HepG2 (cell line): ENCODE results near the gene NRP1. TPM values are rescaled to one million over a fixed set of nuclear protein-coding genes. Genes with fewer than 3 reads are reported as not detected.

Experiments used
- DMAP1 ChIP-seq: IDR thresholded peaks from 2 replicates; pipeline ENCODE4 v1.6.1; 2016
- FOXP1 ChIP-seq, 2 experiments: fragments of 450-650 bp in 1 of 2; IDR thresholded peaks; 2 replicates each; pipeline ENCODE4 v1.6.1; 2017 to 2018; ENCODE audit warnings: antibody characterized with exemption in 1 of 2
- ONECUT2 ChIP-seq: sonication (generic); formaldehyde crosslinking; IDR thresholded peaks from 2 replicates; pipeline ENCODE4 v1.4.0; 2020; ENCODE audit warnings: missing genetic modification reagents
- PHF5A ChIP-seq: IDR thresholded peaks from one replicate; pipeline ENCODE4 v1.6.1; 2018; ENCODE audit warnings: low read depth, missing genetic modification reagents; ENCODE audit not compliant: unreplicated experiment
- RBM22 ChIP-seq: fragments of 200-400 bp; formaldehyde crosslinking; optimal IDR thresholded peaks from 2 replicates; pipeline ENCODE3; 2017; ENCODE audit warnings: mild to moderate bottlenecking, low read length, moderate library complexity
- ZBTB1 ChIP-seq: sonication (generic); formaldehyde crosslinking; IDR thresholded peaks from 2 replicates; pipeline ENCODE4 v1.4.0; 2020; ENCODE audit warnings: missing genetic modification reagents, borderline replicate concordance
- ZNF572 ChIP-seq: sonication (generic); formaldehyde crosslinking; IDR thresholded peaks from 2 replicates; pipeline ENCODE4 v1.5.1; 2020; ENCODE audit warnings: mild to moderate bottlenecking, missing genetic modification reagents
- ZNF619 ChIP-seq: sonication (generic); formaldehyde crosslinking; IDR thresholded peaks from 2 replicates; pipeline ENCODE4 v1.4.0; 2020; ENCODE audit warnings: mild to moderate bottlenecking, missing genetic modification reagents
- ZNF709 ChIP-seq: sonication (generic); formaldehyde crosslinking; IDR thresholded peaks from 2 replicates; pipeline ENCODE4 v1.5.0; 2020; ENCODE audit warnings: mild to moderate bottlenecking, missing genetic modification reagents
- ZNF713 ChIP-seq: sonication (generic); formaldehyde crosslinking; IDR thresholded peaks from 2 replicates; pipeline ENCODE4 v1.4.0; 2020; ENCODE audit warnings: mild to moderate bottlenecking, missing genetic modification reagents
- ZNF878 ChIP-seq: sonication (generic); formaldehyde crosslinking; IDR thresholded peaks from 2 replicates; pipeline ENCODE4 v1.8.1; 2023; ENCODE audit warnings: mild to moderate bottlenecking, missing genetic modification reagents, moderate library complexity
- polyA plus RNA-seq, 8 experiments: library from polyadenylated mRNA; depleted of rRNA in 3 of 8; stranded (reverse) in 7 of 8; unstranded in 1 of 8; fragments of >200 nt; fragmentation: Illumina TruSeq in 4 of 8; extraction: Trizol in 4 of 8; gene quantifications; 2 replicates each; pipeline versions ENCODE4 v1.2.1 to v1.2.3, GENCODE V29; 2011 to 2016; ENCODE audit warnings: low read depth in 4 of 8, missing spikeins in 1 of 8, mixed read lengths in 1 of 8; ENCODE audit not compliant: insufficient read depth in 1 of 8
- total RNA-seq, 5 experiments: library from RNA; depleted of rRNA; stranded (reverse); fragments of >200 nt; fragmentation: Illumina TruSeq; extraction: Trizol; gene quantifications; 2 replicates each; pipeline ENCODE4 v1.2.3, GENCODE V29; 2016; ENCODE audit warnings: low read depth in 1 of 5
- TF ChIP-seq, protein P1 (sequence below): IDR thresholded peaks from 2 replicates; pipeline ENCODE4 v1.6.1; 2016; ENCODE audit warnings: missing genetic modification reagents, missing compliant biosample characterization
- TF ChIP-seq, protein P2 (sequence below): sonication (generic); formaldehyde crosslinking; IDR thresholded peaks from 2 replicates; pipeline ENCODE4 v1.4.0; 2020; ENCODE audit warnings: mild to moderate bottlenecking, missing genetic modification reagents
- TF ChIP-seq, protein P3 (sequence below): sonication (generic); formaldehyde crosslinking; IDR thresholded peaks from 2 replicates; pipeline ENCODE4 v1.8.0; 2022; ENCODE audit warnings: mild to moderate bottlenecking, missing genetic modification reagents
- TF ChIP-seq, protein P4 (sequence below): sonication (generic); formaldehyde crosslinking; IDR thresholded peaks from 2 replicates; pipeline ENCODE4 v1.8.1; 2023; ENCODE audit warnings: mild to moderate bottlenecking, missing genetic modification reagents, borderline replicate concordance
- TF ChIP-seq, protein P5 (sequence below): sonication (generic); formaldehyde crosslinking; conservative IDR thresholded peaks from 2 replicates; pipeline ENCODE4 v1.4.0; 2020; ENCODE audit warnings: mild to moderate bottlenecking, missing genetic modification reagents, moderate library complexity
- TF ChIP-seq, protein P6 (sequence below): sonication (generic); formaldehyde crosslinking; IDR thresholded peaks from 2 replicates; pipeline ENCODE4 v1.5.0; 2020; ENCODE audit warnings: missing genetic modification reagents, mild to moderate bottlenecking, borderline replicate concordance
- TF ChIP-seq, protein P7 (sequence below): sonication (generic); formaldehyde crosslinking; IDR thresholded peaks from 2 replicates; pipeline ENCODE4 v1.8.0; 2022; ENCODE audit warnings: mild to moderate bottlenecking, missing genetic modification reagents; ENCODE audit not compliant: insufficient replicate concordance

The NRP1 gene
- total and polyA plus RNA-seq, 2 of the 13 experiments (the other 11 are each of a cell fraction or from before 2014, with no cell fraction given): 5.3 to 5.8 TPM

DNA sequence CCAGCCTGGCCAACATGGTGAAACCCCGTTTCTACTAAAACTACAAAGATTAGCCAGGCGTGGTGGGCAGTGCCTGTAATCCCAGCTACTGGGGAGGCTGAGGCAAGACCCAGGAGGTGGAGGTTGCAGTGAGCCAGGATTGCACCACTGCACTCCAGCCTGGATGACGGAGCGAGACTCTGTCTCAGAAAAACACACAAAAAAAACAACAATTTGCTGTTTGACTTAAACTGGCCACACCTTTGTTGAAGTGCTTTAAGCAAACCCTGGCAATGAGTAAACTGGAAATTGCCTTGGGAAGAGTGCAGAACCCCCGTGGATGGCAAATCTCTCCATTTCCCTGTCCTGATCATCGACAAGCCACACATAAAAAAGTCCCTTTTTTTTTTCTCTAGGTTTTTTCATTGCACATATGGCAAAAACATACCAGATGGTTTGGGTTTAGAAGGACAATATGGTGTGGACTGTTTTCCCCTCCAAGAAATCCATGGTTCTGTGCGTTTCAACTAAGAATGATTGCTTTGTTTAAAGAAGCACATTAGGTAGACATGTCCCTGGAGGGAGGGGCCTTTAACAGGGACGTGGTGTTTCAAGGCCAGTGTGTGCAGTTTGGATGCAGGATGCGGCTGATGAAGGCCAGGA is 76.9 kb downstream of the NRP1 start (continued):
- no peak for TF ChIP-seq ZBTB1 (CRISPR knock-in tag)
- TF ChIP-seq, protein P1, sequence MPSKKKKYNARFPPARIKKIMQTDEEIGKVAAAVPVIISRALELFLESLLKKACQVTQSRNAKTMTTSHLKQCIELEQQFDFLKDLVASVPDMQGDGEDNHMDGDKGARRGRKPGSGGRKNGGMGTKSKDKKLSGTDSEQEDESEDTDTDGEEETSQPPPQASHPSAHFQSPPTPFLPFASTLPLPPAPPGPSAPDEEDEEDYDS (CRISPR knock-in tag): no peak
- TF ChIP-seq ZNF572 (CRISPR knock-in tag): no peak
- TF ChIP-seq, protein P2, sequence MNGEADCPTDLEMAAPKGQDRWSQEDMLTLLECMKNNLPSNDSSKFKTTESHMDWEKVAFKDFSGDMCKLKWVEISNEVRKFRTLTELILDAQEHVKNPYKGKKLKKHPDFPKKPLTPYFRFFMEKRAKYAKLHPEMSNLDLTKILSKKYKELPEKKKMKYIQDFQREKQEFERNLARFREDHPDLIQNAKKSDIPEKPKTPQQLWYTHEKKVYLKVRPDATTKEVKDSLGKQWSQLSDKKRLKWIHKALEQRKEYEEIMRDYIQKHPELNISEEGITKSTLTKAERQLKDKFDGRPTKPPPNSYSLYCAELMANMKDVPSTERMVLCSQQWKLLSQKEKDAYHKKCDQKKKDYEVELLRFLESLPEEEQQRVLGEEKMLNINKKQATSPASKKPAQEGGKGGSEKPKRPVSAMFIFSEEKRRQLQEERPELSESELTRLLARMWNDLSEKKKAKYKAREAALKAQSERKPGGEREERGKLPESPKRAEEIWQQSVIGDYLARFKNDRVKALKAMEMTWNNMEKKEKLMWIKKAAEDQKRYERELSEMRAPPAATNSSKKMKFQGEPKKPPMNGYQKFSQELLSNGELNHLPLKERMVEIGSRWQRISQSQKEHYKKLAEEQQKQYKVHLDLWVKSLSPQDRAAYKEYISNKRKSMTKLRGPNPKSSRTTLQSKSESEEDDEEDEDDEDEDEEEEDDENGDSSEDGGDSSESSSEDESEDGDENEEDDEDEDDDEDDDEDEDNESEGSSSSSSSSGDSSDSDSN (CRISPR knock-in tag): no peak
- TF ChIP-seq RBM22: no peak
- TF ChIP-seq DMAP1 (CRISPR knock-in tag): no peak
- TF ChIP-seq ZNF878 (CRISPR knock-in tag): no peak
- TF ChIP-seq, protein P3, sequence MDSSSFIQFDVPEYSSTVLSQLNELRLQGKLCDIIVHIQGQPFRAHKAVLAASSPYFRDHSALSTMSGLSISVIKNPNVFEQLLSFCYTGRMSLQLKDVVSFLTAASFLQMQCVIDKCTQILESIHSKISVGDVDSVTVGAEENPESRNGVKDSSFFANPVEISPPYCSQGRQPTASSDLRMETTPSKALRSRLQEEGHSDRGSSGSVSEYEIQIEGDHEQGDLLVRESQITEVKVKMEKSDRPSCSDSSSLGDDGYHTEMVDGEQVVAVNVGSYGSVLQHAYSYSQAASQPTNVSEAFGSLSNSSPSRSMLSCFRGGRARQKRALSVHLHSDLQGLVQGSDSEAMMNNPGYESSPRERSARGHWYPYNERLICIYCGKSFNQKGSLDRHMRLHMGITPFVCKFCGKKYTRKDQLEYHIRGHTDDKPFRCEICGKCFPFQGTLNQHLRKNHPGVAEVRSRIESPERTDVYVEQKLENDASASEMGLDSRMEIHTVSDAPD (CRISPR knock-in tag): no peak
- TF ChIP-seq PHF5A (CRISPR knock-in tag): no peak
- TF ChIP-seq, protein P4, sequence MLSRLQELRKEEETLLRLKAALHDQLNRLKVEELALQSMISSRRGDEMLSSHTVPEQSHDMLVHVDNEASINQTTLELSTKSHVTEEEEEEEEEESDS: no peak
- TF ChIP-seq, protein P5, sequence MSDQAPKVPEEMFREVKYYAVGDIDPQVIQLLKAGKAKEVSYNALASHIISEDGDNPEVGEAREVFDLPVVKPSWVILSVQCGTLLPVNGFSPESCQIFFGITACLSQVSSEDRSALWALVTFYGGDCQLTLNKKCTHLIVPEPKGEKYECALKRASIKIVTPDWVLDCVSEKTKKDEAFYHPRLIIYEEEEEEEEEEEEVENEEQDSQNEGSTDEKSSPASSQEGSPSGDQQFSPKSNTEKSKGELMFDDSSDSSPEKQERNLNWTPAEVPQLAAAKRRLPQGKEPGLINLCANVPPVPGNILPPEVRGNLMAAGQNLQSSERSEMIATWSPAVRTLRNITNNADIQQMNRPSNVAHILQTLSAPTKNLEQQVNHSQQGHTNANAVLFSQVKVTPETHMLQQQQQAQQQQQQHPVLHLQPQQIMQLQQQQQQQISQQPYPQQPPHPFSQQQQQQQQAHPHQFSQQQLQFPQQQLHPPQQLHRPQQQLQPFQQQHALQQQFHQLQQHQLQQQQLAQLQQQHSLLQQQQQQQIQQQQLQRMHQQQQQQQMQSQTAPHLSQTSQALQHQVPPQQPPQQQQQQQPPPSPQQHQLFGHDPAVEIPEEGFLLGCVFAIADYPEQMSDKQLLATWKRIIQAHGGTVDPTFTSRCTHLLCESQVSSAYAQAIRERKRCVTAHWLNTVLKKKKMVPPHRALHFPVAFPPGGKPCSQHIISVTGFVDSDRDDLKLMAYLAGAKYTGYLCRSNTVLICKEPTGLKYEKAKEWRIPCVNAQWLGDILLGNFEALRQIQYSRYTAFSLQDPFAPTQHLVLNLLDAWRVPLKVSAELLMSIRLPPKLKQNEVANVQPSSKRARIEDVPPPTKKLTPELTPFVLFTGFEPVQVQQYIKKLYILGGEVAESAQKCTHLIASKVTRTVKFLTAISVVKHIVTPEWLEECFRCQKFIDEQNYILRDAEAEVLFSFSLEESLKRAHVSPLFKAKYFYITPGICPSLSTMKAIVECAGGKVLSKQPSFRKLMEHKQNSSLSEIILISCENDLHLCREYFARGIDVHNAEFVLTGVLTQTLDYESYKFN (CRISPR knock-in tag): 0 out of 2 replicates have a peak, but pooled peaks have one; percentile 39
- no peak for TF ChIP-seq ZNF619 (CRISPR knock-in tag)
- TF ChIP-seq ZNF713 (CRISPR knock-in tag): no peak
- TF ChIP-seq ONECUT2: no peak
- no peak for TF ChIP-seq ZNF709 (CRISPR knock-in tag)
- TF ChIP-seq, protein P6, sequence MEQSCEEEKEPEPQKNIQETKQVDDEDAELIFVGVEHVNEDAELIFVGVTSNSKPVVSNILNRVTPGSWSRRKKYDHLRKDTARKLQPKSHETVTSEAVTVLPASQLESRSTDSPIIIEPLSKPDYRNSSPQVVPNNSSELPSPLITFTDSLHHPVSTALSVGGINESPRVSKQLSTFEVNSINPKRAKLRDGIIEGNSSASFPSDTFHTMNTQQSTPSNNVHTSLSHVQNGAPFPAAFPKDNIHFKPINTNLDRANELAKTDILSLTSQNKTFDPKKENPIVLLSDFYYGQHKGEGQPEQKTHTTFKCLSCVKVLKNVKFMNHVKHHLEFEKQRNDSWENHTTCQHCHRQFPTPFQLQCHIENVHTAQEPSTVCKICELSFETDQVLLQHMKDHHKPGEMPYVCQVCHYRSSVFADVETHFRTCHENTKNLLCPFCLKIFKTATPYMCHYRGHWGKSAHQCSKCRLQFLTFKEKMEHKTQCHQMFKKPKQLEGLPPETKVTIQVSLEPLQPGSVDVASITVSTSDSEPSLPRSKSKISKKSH (CRISPR knock-in tag): no peak
- no peak for TF ChIP-seq FOXP1 (IDR thresholded peaks at IDR 0.05)
- TF ChIP-seq FOXP1 (CRISPR knock-in tag; IDR thresholded peaks at IDR 0.05): peak; percentile 39
- TF ChIP-seq, protein P7, sequence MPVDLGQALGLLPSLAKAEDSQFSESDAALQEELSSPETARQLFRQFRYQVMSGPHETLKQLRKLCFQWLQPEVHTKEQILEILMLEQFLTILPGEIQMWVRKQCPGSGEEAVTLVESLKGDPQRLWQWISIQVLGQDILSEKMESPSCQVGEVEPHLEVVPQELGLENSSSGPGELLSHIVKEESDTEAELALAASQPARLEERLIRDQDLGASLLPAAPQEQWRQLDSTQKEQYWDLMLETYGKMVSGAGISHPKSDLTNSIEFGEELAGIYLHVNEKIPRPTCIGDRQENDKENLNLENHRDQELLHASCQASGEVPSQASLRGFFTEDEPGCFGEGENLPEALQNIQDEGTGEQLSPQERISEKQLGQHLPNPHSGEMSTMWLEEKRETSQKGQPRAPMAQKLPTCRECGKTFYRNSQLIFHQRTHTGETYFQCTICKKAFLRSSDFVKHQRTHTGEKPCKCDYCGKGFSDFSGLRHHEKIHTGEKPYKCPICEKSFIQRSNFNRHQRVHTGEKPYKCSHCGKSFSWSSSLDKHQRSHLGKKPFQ (CRISPR knock-in tag): no peak
